Activated naive CD4-positive, alpha-beta T cell treated with anti-CD3 and anti-CD28 coated beads, Interleukin-2, amount 50 U/mL, for 16 hours (primary cell): ENCODE results near the gene HIPK2.

Source experiments
- DNase-seq: peaks from one replicate; pipeline ENCODE4 v3.0.0-alpha.2; 2020

HIPK2 gene

GRCh38 chr7:139713061-139713460, 64.7 kb downstream of the HIPK2 start:
- no peak for DNase-seq

- DNase-seq = no peak
These were observed 65.6 kb downstream of the HIPK2 start for GRCh38 chr7:139711991-139712743.

- no peak for DNase-seq
These were observed 67.8 kb downstream of the HIPK2 start for GRCh38 chr7:139710036-139710435.

GRCh38 chr7:139709485-139709884, 68.3 kb downstream of the HIPK2 start:
- DNase-seq = no peak

GRCh38 chr7:139708541-139708940, 69.3 kb downstream of the HIPK2 start:
- no peak for DNase-seq

DNA sequence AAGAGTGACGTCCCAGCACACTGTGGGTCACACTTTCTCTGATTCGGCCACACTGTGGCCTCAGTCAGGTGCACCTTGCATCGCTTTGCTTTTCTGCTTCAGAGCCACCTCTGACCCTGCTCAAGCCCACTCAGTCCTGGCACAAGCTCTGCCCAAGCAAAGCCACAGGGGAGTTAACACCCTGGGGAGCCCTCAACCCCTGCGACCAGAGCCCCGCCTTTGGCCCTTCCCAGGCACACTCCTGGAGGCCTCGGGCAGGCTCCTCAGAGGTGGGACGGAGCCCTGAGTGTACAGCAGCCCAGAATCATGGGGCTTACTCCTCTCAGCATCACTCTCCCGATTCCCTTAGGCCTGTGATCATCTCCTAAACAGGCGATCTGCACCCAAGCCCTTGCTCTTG, 71.0 kb downstream of the HIPK2 start:
- no peak for DNase-seq

GRCh38 chr7:139704308-139704879, 73.4 kb downstream of the HIPK2 start:
- no peak for DNase-seq

DNA sequence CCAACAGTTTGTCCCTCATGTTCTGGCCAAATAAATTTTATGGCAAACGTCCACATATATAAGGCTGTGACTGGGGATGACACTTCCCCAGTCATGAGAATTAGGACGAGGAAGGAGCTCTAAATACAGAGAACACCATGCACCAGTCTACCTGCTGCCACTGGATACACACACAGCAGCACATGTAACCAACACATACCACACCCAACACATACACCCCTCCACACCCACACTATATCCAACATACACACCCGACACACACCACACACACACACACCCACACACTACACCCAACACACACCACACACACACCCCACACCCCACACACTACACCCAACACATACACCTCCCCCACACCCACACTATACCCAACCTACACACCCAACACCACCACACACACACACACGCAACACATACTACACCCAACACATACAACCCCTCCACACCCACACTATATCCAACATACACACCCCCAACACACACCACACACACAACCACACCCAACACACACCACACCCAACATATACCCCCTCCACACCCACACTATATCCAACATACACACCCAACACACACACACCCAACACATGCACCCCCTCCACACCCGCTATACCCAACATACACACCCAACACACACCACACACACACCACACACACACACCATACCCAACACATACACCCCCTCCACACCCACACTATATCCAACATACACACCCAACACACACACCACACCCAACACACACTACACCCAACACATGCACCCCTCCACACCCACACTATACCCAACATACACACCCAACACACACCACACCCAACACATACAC, 74.1 kb downstream of the HIPK2 start:
- DNase-seq = no peak

DNA sequence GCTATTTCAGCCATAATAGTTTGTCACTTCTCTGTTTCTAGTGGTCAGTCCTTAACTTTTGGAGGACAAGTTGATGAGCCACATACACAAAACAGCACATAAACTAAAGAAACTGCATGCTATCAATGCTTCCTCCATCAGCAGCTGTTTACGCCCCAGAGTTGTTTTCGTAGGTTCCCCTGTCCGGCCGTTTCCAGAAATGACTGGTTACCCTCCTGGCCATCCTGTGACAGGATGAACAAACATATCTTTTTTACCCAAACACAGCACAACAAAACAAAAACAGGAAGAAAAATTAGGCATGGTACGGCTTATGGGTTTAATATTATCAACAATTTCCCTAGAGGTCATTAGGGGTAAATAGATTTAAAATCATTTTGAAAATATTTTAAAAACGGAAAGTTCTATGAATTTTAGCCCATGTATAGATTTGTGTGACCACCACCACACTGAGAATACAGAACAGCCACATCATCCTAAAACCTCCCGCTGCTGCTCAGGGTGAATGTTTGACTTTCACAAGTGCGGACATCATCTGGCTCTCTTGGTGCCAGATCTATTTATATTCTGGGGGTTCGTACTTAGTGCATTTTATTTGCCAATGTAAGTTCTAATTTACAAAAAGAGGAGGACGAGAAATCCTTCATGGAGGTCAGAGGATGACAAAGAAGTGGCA, 74.8 kb downstream of the HIPK2 start:
- no peak for DNase-seq

GRCh38 chr7:139702313-139702731, 75.5 kb downstream of the HIPK2 start:
- no peak for DNase-seq

DNA sequence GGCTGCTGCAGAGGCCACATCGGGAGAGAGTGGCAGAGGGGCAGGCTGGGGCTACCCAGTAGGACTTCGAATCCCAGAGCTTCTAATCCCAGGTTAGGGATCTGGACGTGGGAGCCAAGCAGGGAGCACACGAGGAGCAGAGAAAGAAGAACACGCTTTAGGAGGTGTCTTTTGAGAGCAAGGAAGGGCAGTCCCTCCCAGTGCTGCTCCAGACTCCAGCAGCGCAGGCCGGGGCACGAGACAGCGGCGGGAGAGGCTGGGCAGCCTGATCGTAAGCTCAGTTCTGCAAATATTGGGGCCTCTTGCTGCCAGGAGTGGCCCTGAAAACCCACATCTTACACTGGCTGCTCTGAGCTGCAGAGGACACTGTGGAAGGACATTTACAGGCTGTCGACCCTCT, 75.9 kb downstream of the HIPK2 start:
- no peak for DNase-seq

GRCh38 chr7:139700505-139701235, 77.1 kb downstream of the HIPK2 start:
- no peak for DNase-seq

DNA sequence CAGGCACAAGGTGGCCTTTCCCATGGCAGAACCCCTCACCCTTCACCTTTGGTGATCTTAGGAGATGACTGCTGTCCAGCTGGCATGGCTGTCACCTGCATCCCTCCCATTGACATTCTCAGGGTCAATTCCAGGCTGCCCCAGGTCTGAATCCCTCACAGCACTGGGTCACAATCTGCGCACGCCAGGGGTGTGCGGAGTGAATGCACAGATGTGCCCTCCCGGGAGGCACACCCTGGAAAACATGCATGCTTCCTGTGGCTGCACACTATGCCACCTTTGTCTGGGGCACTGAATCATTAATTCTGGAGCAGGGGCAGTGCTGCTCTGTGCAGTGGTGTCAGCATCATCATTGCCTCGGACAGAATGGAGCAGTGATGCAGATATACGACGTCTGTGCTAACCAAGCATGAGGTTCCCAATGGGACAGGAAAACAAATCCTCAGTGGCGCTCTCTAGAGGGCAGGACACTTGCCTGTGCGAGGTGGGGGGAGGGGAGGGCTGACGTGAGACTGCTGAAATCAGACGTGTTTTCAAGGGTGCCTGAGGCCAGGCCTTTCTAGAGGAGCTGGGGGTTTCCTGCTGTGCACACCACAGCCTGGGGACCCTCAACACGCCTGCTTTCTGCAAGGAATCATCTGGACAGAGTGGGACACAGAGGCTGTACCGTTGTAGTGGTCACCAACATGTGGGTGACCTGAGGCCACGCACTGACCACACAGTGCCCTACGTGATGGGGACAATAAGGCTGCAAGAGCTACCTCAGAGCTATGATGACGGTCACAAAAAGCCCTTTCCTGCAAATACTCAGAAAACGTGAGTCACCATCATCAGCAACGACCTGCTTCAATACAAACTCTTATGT, 77.9 kb downstream of the HIPK2 start:
- DNase-seq = no peak

DNA sequence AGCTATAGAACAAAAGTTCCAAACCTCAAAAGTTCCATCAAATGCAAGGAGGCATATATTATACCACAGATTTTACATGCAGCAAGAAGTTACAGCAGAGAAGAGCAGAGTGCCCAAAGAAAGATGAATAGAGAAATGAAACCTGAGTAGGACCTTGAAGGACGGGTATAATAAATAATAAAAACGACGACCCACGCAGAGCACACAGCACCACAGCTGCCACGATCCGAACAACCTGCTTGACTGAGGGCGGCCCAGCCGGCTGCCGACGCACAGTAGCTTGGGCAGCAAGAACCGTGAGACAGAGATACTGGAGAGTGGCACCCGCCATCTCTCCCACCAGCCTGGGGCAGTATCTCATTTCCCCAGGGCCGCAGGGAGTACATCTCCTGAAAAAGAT, 79.0 kb downstream of the HIPK2 start:
- DNase-seq = no peak

DNA sequence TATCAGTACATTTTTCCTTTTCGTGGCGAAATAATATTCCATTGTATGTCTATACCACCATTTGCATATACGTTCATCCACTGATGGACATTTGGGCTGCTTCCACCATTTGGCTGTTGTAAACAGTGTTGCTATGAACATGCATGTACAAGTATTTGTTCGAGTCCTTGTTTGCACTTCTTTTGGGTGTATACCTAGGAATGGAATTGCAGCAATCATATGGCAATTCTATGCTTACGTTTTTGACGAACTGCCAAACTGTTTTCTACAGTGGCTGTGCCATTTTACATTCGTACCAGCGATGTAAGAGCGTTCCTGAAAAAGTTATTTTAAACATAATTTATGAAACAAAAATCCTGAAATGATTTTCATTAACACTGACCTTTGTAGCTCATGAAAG, 79.5 kb downstream of the HIPK2 start:
- no peak for DNase-seq

GRCh38 chr7:139697056-139697455, 80.7 kb downstream of the HIPK2 start:
- DNase-seq = no peak

DNA sequence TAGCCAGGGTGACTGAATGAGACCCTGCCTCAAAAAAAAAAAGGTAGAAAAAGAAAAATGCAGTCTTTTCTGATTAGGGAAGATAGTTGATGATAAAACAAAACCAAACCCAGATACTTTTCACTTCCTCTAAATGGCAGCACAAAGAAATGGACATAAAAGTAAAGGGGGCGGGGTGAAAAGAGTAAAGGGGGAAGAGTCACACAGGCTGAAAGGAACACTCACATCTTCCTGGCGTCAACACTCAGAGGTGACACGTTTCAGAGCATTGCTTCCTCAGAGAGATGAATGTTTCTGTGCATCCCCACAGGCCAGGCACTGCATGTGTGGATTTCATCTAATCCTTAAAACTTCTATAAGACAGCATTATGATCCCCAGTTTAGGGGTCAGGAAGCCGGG, 81.2 kb downstream of the HIPK2 start:
- DNase-seq = no peak

DNA sequence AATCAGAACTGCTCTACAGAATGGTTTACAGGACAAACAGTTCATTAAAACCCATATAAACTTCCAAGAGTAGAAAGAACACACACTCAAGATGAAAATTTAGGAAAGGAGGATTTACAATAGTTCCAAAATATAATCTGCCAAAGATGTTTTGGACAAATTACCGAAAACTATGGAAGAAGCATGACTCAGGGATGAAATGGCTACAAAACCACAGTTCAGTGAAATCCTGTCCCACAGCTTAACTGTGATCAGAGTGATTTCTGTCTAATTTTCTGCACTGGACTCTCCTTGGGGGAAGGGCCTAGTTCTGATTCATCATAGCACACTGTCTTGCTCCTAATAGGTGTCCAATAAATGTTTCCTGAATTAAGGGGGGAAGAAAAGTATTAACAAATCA, 82.2 kb downstream of the HIPK2 start:
- DNase-seq = no peak

DNA sequence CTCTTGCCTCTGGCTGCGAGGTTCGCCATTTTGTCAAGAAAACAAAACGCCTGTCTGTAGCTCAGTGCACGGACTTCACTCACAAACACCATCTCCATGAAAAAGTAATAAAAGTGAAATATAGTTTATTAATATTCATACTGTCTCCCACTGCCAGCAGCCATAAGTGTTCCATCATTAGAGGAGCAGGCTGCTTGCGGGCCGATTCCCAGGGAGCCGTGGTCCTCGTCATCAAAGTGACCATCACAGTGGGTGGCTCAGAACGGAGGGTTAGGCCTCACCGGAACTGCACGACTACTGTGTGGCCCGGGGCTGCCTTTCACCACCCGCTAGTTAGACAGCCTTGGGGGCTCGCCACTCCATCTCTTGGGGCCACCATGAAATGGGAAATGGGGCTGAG, 82.7 kb downstream of the HIPK2 start:
- DNase-seq = no peak

DNA sequence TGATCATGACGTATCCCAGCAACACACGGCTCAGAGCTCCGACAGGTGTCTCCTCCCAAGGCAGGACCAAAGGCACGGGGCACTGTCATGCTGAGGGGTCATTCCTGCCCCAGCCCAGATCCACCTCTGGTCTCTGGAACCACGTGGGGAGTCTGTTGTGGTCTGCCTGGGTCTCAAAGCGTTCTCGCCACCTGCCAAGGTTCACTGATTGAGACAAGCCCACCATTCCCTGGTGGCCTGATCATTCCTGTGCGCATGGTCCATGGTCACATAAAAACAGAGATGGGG, 83.5 kb downstream of the HIPK2 start:
- no peak for DNase-seq

DNA sequence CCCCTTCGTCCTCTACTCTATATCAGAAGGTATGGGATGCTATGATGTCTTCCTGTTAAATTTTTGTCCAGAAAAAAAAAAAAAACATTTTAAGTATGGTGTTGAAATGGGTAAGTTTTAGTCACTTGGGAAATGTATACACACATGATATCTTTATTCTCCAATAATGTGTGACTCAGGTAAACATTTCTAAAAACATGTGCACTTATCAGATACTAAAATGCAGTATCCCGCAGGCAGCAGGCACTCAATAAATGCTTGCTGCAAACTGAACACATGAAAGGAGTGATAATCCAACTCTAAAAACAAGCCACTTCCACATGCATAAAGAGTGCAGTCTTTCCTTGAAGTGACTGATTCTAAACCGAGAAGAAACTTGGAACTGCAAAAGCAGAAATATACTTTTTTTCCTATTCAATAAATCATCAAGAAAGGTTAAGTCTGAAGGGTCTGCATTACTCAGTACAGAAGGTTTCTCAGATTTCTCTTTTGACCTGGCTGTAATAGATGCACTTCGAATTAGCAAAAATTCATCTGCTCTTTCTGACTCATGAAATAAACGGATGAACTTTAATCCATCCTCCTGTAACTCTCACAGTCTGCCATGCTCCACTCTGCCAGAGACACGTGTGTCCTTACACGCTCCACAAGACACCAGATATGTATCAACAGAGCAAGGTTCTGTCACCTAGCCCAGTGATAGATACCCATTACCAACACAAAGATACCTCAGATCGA, 84.0 kb downstream of the HIPK2 start:
- no peak for DNase-seq
